NCI-H2196 treated with DMSO at 0.1 percent for 48 hours (cell line): ENCODE measurements around the gene MESD.
A peak's percentile ranks its signal among the peaks of the same experiment; 100 is the strongest.

Experiments
- DNase-seq: peaks from one replicate; lab custom pipeline; 2025; ENCODE audit not compliant: unreplicated experiment; lab: John Stamatoyannopoulos, UW

The MESD gene

DNA sequence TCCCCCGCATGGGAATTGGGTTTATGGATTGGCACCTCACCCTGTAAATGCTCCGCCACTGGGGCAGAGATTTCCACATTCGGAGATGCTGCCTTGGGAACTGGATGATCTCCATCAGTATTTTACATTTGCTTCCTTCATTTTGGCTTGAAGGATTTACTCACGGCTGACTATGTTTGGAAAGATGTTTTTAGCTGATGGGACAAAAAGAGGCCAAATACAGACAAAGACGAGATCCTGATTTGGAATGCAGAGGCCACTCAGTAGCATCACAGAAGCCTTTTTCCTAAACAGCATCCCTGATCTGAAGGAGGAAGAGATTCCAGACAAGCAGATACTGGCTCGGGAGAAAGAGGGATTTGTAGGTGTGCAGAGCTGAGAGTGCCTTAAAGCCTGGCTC lies 76.9 kb downstream of the MESD start:
- no peak for DNase-seq

- no peak for DNase-seq
Observed at GRCh38 chr15:80911821-80912220, 77.8 kb downstream of the MESD start.

DNA sequence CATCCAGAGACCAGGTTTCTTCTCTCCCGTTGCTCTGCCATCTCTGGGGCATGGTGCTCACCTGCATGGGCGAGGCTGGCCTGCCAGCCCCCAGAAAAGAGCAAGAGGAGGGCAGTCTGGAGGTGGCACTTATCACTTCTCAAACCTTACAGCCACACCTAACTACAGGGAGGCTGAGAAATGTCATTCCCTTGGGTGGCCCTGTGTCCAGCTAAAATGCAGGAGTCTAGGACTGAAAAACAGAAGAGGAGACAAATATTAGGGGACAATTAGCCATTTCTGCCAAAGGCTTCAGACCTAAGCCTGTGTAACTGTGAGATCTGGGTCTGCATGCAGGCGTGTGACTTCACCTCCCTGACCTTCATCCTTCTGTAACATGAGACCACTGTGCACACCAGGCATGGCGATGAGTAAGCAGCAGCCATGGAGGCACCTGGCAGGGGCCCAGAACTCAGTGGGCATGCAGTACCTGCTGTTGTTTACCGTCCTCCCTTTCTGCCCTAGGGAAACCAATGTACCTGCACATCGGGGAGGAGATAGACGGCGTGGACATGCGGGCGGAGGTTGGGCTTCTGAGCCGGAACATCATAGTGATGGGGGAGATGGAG lies 83.4 kb downstream of the MESD start:
- peak; percentile 51 for DNase-seq

GRCh38 chr15:80904998-80905397 lies 84.6 kb downstream of the MESD start:
- DNase-seq: no peak

DNA sequence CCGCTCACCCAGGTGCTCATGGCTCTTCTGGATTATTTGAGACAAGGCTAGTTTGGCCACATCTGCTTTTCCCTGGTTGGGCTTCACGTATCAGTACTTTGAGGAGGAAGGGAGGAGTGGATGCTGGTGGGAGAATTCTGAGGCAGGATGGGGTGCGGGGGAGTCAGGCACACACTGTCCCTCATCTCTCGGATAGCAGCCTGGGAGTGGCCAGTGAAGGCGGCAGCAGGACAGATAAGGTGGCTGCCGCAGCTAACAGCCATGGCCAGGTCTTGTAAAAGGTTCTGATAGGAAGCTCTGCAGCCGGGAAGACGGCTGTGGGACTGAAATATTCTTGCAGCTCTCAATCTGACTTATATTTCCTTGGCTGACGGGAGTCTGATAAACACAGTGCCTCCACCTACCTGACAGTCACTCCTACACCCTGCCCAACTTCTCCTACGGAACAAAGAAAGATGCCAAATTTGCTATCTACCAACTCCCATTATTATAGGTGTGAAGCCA lies 87.3 kb downstream of the MESD start:
- no peak for DNase-seq

- DNase-seq: no peak
Observed at GRCh38 chr15:80898040-80898439, 91.6 kb downstream of the MESD start.
